Measurements from ENCODE around the gene FBXW2. TPM values are rescaled to one million over a fixed set of nuclear protein-coding genes. Genes with fewer than 3 reads are reported as not detected.

FBXW2 gene
- polyA plus RNA-seq, 4 donors = 39.9 to 48.3 (median 43.6) TPM

DNA sequence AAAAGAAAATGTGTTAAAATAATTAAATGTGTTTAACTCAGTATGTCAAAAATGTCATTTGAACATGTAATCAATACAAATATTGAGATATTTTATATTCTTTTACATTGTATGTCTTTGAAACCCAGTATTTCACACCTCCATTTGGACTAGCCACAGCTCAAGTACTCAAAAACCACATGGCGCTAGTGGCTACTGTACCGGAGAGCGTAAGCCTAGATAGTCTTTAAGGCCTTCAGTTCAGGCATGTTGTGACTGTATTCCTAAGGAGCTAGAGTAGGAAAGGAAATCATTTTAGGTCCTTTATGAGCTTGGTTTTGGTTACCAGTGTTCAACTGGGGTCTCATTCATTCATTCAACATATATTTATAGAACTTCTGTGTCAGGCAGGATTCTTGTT lies 12.8 kb downstream of the FBXW2 start:
- DNase-seq (ENCODE audit: low read depth in 4 of 4, low spot score in 2 of 4) = no peak

DNA sequence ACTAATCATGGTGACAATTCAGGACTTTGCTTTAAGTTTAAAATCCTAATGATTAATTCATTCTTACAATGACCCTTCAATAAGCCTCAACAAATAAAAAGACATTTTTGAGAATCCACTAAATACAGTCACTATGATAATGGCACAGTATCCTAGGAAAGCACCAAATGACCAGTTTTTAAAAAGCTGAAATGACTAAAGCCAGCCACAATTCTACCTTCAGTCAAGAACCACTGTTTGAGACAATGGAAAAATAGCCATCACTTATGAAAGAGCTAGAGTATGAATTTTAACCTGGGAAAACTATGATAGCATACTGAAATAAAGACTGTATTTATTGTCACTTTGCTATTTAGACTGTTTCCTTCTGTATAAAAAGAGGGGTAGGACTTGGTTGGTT lies 14.0 kb downstream of the FBXW2 start:
- DNase-seq (ENCODE audit: low read depth in 4 of 4, low spot score in 2 of 4) = no peak

DNA sequence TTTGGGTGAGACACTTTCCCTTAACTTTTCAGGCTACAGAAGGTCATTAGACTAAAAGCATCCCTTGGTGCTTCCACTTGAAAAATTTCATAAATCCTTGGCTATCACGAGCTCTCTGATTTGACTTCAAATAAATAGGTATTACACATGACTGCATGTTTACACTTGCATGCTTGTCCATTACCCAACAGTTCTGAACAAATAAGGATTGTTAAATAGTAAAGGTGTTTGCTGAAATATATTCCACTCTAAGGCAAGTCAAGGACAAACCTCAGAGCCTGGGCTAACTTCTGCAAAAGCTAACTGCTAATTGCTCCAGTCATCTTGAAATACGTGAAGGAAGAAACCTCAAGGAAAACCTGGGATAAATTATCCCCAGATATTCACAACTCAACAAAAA lies 14.5 kb downstream of the FBXW2 start:
- DNase-seq (ENCODE audit: low read depth in 4 of 4, low spot score in 2 of 4) = no peak

GRCh38 chr9:120777229-120777628 lies 16.0 kb downstream of the FBXW2 start:
- DNase-seq (ENCODE audit: low read depth in 4 of 4, low spot score in 2 of 4) = no peak

GRCh38 chr9:120776788-120777187 lies 16.4 kb downstream of the FBXW2 start:
- DNase-seq (ENCODE audit: low read depth in 4 of 4, low spot score in 2 of 4) = no peak

DNA sequence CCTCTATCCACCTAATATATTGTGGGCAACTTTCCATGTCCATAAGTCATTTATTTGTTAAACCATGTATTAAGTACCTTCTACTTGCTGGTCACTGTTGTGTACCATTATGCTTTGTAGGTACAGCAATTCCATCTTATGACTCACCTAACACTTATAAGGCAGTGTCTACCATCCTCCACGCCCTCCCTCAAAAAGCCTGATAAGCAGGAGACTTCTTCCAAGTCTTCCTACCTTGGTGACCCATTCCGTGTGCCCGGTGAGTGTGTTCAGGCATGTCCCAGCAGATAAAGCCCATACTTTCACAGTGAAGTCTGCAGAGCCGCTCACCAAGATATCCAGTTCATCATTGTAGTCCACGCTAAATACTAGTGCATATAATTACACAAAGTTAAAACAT lies 17.4 kb downstream of the FBXW2 start:
- no peak for DNase-seq (ENCODE audit: low read depth in 4 of 4, low spot score in 2 of 4)

DNA sequence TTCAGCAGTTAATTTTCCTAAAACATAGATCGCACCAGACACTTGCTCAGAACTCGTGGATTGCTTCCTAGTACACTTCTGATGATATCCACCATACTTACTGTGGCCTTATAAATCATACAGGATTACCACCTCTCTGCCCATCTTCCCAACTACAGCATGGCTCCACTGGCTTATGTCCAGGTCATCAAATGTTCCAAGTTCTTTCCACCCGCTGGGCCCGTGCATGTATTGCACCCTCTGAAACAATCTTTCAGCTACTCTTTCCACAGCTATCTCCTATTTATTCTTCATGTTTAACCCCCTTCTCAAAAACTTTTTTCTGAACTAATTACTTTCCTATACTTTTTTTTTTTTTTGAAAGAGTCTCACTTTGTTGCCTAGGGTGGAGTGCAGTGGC lies 18.5 kb downstream of the FBXW2 start:
- no peak for DNase-seq (ENCODE audit: low read depth in 4 of 4, low spot score in 2 of 4)

DNA sequence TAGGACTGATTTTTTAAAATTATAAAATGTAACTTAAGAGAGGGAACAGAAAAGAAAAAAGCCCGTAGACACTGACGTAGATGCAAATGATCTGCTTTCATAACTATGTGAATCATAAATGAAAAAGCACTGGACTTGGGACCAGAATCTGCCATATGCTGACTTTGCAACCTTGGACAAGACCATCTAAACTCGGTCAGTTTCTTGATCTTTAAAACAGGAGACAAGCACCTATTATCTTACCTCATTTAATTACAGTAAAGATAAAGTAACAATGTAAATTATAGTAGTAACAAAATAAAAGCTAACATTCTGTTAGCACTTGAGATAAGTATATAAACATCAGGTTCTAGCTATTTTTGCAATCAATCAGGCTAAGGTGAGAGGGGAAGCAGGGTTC lies 20.0 kb downstream of the FBXW2 start:
- DNase-seq (ENCODE audit: low read depth in 4 of 4, low spot score in 2 of 4) = no peak

GRCh38 chr9:120770931-120771330 lies 22.3 kb downstream of the FBXW2 start:
- no peak for DNase-seq (ENCODE audit: low read depth in 4 of 4, low spot score in 2 of 4)

GRCh38 chr9:120768886-120769285 lies 24.3 kb downstream of the FBXW2 start:
- DNase-seq (ENCODE audit: low read depth in 4 of 4, low spot score in 2 of 4) = no peak

- no peak for DNase-seq (ENCODE audit: low read depth in 4 of 4, low spot score in 2 of 4)
Measured at GRCh38 chr9:120768247-120768646, 25.0 kb downstream of the FBXW2 start.

DNA sequence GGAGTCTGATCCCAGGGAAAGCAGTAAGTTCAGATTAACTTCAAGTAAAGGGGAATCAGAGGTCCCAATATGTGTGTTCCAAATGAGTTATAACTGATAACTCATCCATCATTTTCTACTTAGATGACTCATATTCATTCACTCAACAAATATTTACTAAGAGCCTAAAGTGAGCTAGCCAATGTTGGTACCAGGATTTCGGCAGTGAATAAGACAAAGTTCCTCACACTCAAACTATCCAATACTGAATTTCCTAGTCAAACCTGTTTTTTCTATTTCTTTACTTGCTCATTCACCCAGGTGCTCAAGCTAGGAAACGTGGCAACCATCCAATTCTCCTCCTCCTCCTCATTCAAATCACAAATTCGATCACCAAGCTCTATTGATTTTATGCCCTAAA lies 25.8 kb downstream of the FBXW2 start:
- no peak for DNase-seq (ENCODE audit: low read depth in 4 of 4, low spot score in 2 of 4)

- no peak for DNase-seq (ENCODE audit: low read depth in 4 of 4, low spot score in 2 of 4)
Measured at GRCh38 chr9:120765910-120766425, 27.2 kb downstream of the FBXW2 start.

DNA sequence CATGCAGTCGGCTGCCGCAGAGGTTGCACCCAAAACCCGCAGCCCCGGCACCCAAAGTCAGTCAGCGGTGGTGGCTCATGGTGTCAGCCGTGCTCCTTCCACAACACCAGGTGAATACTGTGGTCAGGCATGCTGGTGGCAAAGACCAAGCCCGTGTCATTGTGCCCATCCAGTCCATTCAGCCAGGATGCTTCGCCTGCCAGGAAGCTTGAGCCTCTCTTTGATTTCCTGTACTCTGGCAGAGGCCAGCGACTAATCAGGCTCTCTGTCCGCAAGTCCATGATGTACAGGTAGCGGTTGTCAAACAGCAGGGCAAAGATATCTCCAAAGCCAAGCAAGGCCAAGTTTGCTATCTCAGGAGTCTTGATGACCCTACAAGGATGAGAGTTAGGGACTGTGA lies 28.7 kb downstream of the FBXW2 start:
- DNase-seq (ENCODE audit: low read depth in 4 of 4, low spot score in 2 of 4) = no peak

GRCh38 chr9:120761006-120761405 lies 32.2 kb downstream of the FBXW2 start:
- no peak for DNase-seq (ENCODE audit: low read depth in 4 of 4, low spot score in 2 of 4)

GRCh38 chr9:120759755-120760400 lies 33.3 kb downstream of the FBXW2 start:
- no peak for DNase-seq (ENCODE audit: low read depth in 4 of 4, low spot score in 2 of 4)

- DNase-seq (ENCODE audit: low read depth in 4 of 4, low spot score in 2 of 4) = no peak
Measured at GRCh38 chr9:120758544-120758943, 34.7 kb downstream of the FBXW2 start.

DNA sequence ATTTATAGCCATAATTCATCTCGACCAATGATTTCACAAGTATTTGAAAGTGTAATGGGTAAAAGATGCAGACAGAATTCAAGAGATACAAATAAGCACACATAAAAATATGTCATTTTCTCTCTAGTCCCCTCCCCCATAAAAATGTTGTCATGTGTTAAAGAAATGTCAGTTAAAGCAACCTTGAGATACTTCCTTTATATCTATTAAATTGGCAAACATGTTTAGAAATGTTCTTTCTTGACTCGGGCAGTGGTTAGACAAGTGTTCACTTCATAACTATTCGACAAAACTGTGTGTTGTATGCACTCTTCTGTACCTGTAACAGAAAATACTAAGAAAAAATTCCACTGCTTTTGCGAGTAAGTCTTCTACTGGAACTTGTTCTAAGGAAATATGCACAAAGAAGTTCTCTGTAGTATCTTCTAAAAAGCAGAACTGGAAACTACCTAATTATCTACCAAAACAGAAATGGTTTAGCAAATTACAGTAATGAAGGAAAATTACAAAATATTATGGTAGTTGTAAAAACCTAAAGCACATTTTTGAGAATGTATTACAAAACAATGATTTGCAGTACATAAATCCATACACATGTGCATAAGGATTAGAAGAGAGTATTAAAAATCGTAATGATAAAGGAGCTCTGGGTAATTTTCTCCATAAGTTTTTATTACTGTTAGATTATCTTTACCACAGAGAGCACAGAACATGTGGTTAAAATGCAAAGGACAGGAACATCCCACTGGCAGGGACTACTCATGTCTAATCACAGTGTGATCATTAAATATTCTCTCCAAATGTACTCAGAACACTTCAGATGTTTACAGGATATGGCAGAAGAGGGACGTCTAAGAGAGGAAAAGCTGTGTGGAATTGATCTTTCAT lies 35.9 kb downstream of the FBXW2 start:
- DNase-seq (ENCODE audit: low read depth in 4 of 4, low spot score in 2 of 4) = no peak

GRCh38 chr9:120756531-120756930 lies 36.7 kb downstream of the FBXW2 start:
- no peak for DNase-seq (ENCODE audit: low read depth in 4 of 4, low spot score in 2 of 4)

DNA sequence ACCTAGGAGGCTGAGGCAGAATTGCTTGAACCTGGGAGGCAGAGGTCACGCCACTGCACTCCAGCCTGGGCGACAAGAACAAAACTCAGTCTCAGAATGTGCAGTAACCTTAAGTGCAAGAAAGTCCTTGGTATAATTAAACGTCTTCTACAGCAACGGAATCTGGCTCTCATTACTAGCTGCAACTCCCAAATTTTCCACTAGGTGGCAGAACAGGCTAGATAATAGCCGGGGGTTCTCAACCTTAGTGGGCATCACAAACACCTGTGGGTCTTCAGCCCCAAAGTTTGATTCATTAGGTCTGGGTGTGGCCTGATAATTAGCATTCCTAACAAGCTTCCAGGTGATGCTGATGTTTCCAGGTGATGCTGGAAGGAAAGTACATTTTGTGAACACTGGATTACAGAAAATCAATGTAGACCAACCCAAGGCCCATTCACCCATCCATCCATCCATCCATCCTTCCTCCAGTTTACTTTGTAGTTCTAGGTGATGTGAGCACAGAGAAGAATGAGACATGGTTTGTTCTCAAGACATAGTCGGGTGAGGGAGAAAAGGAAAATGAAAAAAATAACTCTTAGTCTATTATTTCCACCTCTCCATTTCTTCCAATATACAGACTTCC lies 37.3 kb downstream of the FBXW2 start:
- DNase-seq (ENCODE audit: low read depth in 4 of 4, low spot score in 2 of 4) = peak in 2 of 4 donors; percentile 24 to 49

GRCh38 chr9:120755044-120755443 lies 38.2 kb downstream of the FBXW2 start:
- no peak for DNase-seq (ENCODE audit: low read depth in 4 of 4, low spot score in 2 of 4)

Data from left renal cortex interstitium (tissue), 4 donors.